ENCODE results near the gene MEGF11.

- TF ChIP-seq, protein P1, sequence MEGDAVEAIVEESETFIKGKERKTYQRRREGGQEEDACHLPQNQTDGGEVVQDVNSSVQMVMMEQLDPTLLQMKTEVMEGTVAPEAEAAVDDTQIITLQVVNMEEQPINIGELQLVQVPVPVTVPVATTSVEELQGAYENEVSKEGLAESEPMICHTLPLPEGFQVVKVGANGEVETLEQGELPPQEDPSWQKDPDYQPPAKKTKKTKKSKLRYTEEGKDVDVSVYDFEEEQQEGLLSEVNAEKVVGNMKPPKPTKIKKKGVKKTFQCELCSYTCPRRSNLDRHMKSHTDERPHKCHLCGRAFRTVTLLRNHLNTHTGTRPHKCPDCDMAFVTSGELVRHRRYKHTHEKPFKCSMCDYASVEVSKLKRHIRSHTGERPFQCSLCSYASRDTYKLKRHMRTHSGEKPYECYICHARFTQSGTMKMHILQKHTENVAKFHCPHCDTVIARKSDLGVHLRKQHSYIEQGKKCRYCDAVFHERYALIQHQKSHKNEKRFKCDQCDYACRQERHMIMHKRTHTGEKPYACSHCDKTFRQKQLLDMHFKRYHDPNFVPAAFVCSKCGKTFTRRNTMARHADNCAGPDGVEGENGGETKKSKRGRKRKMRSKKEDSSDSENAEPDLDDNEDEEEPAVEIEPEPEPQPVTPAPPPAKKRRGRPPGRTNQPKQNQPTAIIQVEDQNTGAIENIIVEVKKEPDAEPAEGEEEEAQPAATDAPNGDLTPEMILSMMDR (tag by site-specific recombination; IDR thresholded peaks at IDR 0.05), result no peak
- TF ChIP-seq ZXDB (tag by site-specific recombination; IDR thresholded peaks at IDR 0.05) (no peak), ZNF433 (tag by site-specific recombination; IDR thresholded peaks at IDR 0.05; ENCODE audit: low read depth) (no peak)
These were observed 212.3 kb downstream of the MEGF11 start for GRCh38 chr15:66041276-66041675.
